Activated naive CD8-positive, alpha-beta T cell treated with anti-CD3 and anti-CD28 coated beads, Interleukin-2, amount 50 U/mL, for 24 hours (primary cell): ENCODE measurements around the gene COL4A1.
A peak's percentile ranks its signal among the peaks of the same experiment; 100 is the strongest.
"Not testable (repeated sequence)": the region's sequence is repeated elsewhere in the genome, so short reads cannot be mapped to it uniquely, and the experiment has no call there.

Source experiments
- ATAC-seq: fragments of 150-1000 bp; cut with Tn5 transposase; one replicate; pipeline ENCODE4 v1.10.0; 2021
- DNase-seq: peaks from one replicate; pipeline ENCODE4 v3.0.0; 2021
- H3K27ac Mint-ChIP-seq: one replicate; pipeline ENCODE4 v1.8.0; 2021; ENCODE audit warnings: mild to moderate bottlenecking, mixed read lengths
- H3K27me3 Mint-ChIP-seq: one replicate; pipeline ENCODE4 v1.8.0; 2021; ENCODE audit warnings: mixed read lengths
- H3K36me3 Mint-ChIP-seq: one replicate; pipeline ENCODE4 v1.8.0; 2021; ENCODE audit warnings: low read depth, mixed read lengths
- H3K4me1 Mint-ChIP-seq: one replicate; pipeline ENCODE4 v1.8.0; 2021; ENCODE audit warnings: mixed read lengths
- H3K4me3 Mint-ChIP-seq: one replicate; pipeline ENCODE4 v1.8.0; 2021; ENCODE audit warnings: mild to moderate bottlenecking, moderate library complexity, mixed read lengths
- H3K9me3 Mint-ChIP-seq: one replicate; pipeline ENCODE4 v1.8.0; 2021; ENCODE audit warnings: mixed read lengths

The COL4A1 gene

GRCh38 chr13:110119935-110120905, 186.7 kb downstream of the COL4A1 start:
- Mint-ChIP-seq H3K27me3 (peaks cover 25% of the 10 kb centered on the region), H3K4me3 (no peak overlapping the region), H3K27ac (no peak overlapping the region), H3K9me3 (no peaks in the 10 kb centered on the region), H3K36me3 (no peaks in the 10 kb centered on the region), H3K4me1 (peaks cover 2% of the 10 kb centered on the region)
- DNase-seq (no peak), ATAC-seq (no peak)

- H3K27ac Mint-ChIP-seq, result no peak overlapping the region
- H3K36me3 Mint-ChIP-seq, result no peaks in the 10 kb centered on the region
- no peak for ATAC-seq
These were observed 188.9 kb downstream of the COL4A1 start for GRCh38 chr13:110118106-110118505.

GRCh38 chr13:110116072-110116487, 190.9 kb downstream of the COL4A1 start:
- peaks cover 28% of the 10 kb centered on the region for H3K27me3 Mint-ChIP-seq

More at GRCh38 chr13:110118106-110118505, 188.9 kb downstream of the COL4A1 start:
- H3K4me3 Mint-ChIP-seq, result no peak overlapping the region
- no peaks in the 10 kb centered on the region for H3K9me3 Mint-ChIP-seq
- peaks cover 2% of the 10 kb centered on the region for H3K4me1 Mint-ChIP-seq
- no peak for DNase-seq
- peaks cover 30% of the 10 kb centered on the region for H3K27me3 Mint-ChIP-seq

GRCh38 chr13:110115591-110115990, 191.4 kb downstream of the COL4A1 start:
- Mint-ChIP-seq H3K4me1 (peaks cover 2% of the 10 kb centered on the region), H3K27me3 (peaks cover 25% of the 10 kb centered on the region), H3K36me3 (no peaks in the 10 kb centered on the region), H3K27ac (no peak overlapping the region), H3K9me3 (no peaks in the 10 kb centered on the region), H3K4me3 (no peak overlapping the region)
- DNase-seq (no peak), ATAC-seq (no peak)

More at GRCh38 chr13:110116072-110116487, 190.9 kb downstream of the COL4A1 start:
- H3K4me3 Mint-ChIP-seq, result no peak overlapping the region
- no peaks in the 10 kb centered on the region for H3K9me3 Mint-ChIP-seq
- peaks cover 2% of the 10 kb centered on the region for H3K4me1 Mint-ChIP-seq
- no peak overlapping the region for H3K27ac Mint-ChIP-seq
- no peaks in the 10 kb centered on the region for H3K36me3 Mint-ChIP-seq
- DNase-seq, result peak; percentile 67
- ATAC-seq, result peak; percentile 59

- no peak overlapping the region for H3K27ac Mint-ChIP-seq
- ATAC-seq, result no peak
These were observed 192.6 kb downstream of the COL4A1 start for GRCh38 chr13:110114316-110114715.

GRCh38 chr13:110113284-110113764, 193.6 kb downstream of the COL4A1 start:
- Mint-ChIP-seq H3K4me3 (no peak overlapping the region), H3K27ac (no peak overlapping the region), H3K36me3 (no peaks in the 10 kb centered on the region), H3K27me3 (peaks cover 24% of the 10 kb centered on the region), H3K9me3 (no peaks in the 10 kb centered on the region), H3K4me1 (peaks cover 2% of the 10 kb centered on the region)
- ATAC-seq, result no peak
- no peak for DNase-seq

More at GRCh38 chr13:110114316-110114715, 192.6 kb downstream of the COL4A1 start:
- H3K4me3 Mint-ChIP-seq, result no peak overlapping the region
- H3K9me3 Mint-ChIP-seq, result no peaks in the 10 kb centered on the region
- peaks cover 2% of the 10 kb centered on the region for H3K4me1 Mint-ChIP-seq
- peaks cover 24% of the 10 kb centered on the region for H3K27me3 Mint-ChIP-seq
- no peaks in the 10 kb centered on the region for H3K36me3 Mint-ChIP-seq
- no peak for DNase-seq

- not testable (repeated sequence) for H3K9me3 Mint-ChIP-seq, H3K36me3 Mint-ChIP-seq, H3K4me1 Mint-ChIP-seq, ATAC-seq, H3K4me3 Mint-ChIP-seq, H3K27ac Mint-ChIP-seq
- H3K27me3 Mint-ChIP-seq, result peaks cover 19% of the 10 kb centered on the region
- peak; percentile 18 for DNase-seq
These were observed 194.6 kb downstream of the COL4A1 start for GRCh38 chr13:110112379-110112778.

GRCh38 chr13:110110783-110111182, 196.2 kb downstream of the COL4A1 start:
- H3K27ac Mint-ChIP-seq, result no peak overlapping the region
- no peaks in the 10 kb centered on the region for H3K4me1 Mint-ChIP-seq
- ATAC-seq, result no peak
- H3K36me3 Mint-ChIP-seq, result no peaks in the 10 kb centered on the region
- H3K27me3 Mint-ChIP-seq, result peaks cover 9% of the 10 kb centered on the region
- no peak for DNase-seq
- H3K9me3 Mint-ChIP-seq, result no peaks in the 10 kb centered on the region
- no peak overlapping the region for H3K4me3 Mint-ChIP-seq

GRCh38 chr13:110109910-110110309, 197.0 kb downstream of the COL4A1 start:
- DNase-seq, result no peak

GRCh38 chr13:110109140-110109783, 197.7 kb downstream of the COL4A1 start:
- ATAC-seq, result no peak
- no peak for DNase-seq
- Mint-ChIP-seq H3K27me3 (peaks cover 4% of the 10 kb centered on the region), H3K9me3 (no peaks in the 10 kb centered on the region), H3K4me3 (no peak overlapping the region), H3K4me1 (no peaks in the 10 kb centered on the region), H3K27ac (no peak overlapping the region), H3K36me3 (no peaks in the 10 kb centered on the region)

More at GRCh38 chr13:110109910-110110309, 197.0 kb downstream of the COL4A1 start:
- no peak overlapping the region for H3K4me3 Mint-ChIP-seq
- peaks cover 9% of the 10 kb centered on the region for H3K27me3 Mint-ChIP-seq
- H3K4me1 Mint-ChIP-seq, result no peaks in the 10 kb centered on the region
- H3K9me3 Mint-ChIP-seq, result no peaks in the 10 kb centered on the region
- no peak overlapping the region for H3K27ac Mint-ChIP-seq
- H3K36me3 Mint-ChIP-seq, result no peaks in the 10 kb centered on the region
- no peak for ATAC-seq

GRCh38 chr13:110108348-110109139, 198.4 kb downstream of the COL4A1 start:
- no peak overlapping the region for H3K4me3 Mint-ChIP-seq
- H3K9me3 Mint-ChIP-seq, result no peaks in the 10 kb centered on the region
- H3K4me1 Mint-ChIP-seq, result no peaks in the 10 kb centered on the region
- no peaks in the 10 kb centered on the region for H3K36me3 Mint-ChIP-seq
- DNase-seq (no peak), ATAC-seq (no peak)
- H3K27me3 Mint-ChIP-seq, result no peaks in the 10 kb centered on the region
- H3K27ac Mint-ChIP-seq, result no peak overlapping the region

- peak; percentile 15 for ATAC-seq
- Mint-ChIP-seq H3K27ac (no peak overlapping the region), H3K9me3 (no peaks in the 10 kb centered on the region), H3K4me1 (no peaks in the 10 kb centered on the region), H3K27me3 (no peaks in the 10 kb centered on the region), H3K4me3 (no peak overlapping the region), H3K36me3 (no peaks in the 10 kb centered on the region)
- DNase-seq, result no peak
These were observed 199.2 kb downstream of the COL4A1 start for GRCh38 chr13:110107568-110108347.

- Mint-ChIP-seq H3K27ac (no peak overlapping the region), H3K36me3 (no peaks in the 10 kb centered on the region), H3K4me1 (no peaks in the 10 kb centered on the region), H3K4me3 (no peak overlapping the region), H3K27me3 (no peaks in the 10 kb centered on the region), H3K9me3 (no peaks in the 10 kb centered on the region)
- ATAC-seq (no peak), DNase-seq (no peak)
These were observed 200.2 kb downstream of the COL4A1 start for GRCh38 chr13:110106726-110107125.
